Central memory CD8-positive, alpha-beta T cell (primary cell): ENCODE results near the gene AKAP12.
A peak's percentile ranks its signal among the peaks of the same experiment; 100 is the strongest.
"Not testable (repeated sequence)": the region's sequence is repeated elsewhere in the genome, so short reads cannot be mapped to it uniquely, and the experiment has no call there.

Experiments
- ATAC-seq: fragments of 150-1000 bp; cut with Tn5 transposase; replicated peaks from 2 replicates; pipeline ENCODE4 v1.10.0; 2022; ENCODE audit warnings: mild to moderate bottlenecking, moderate FRiP score, moderate number of reproducible peaks; ENCODE audit not compliant: poor library complexity, severe bottlenecking; ENCODE audit errors: extremely low read depth
- DNase-seq, 2 donors: peaks; one replicate each; pipeline ENCODE4 v3.0.0; 2021; ENCODE audit warnings: low spot score in 2 of 2
- H3K27ac Mint-ChIP-seq: one replicate; pipeline ENCODE4 v1.8.0; 2022; ENCODE audit warnings: low read depth, mild to moderate bottlenecking, moderate library complexity, mixed read lengths
- H3K27me3 Mint-ChIP-seq: one replicate; pipeline ENCODE4 v1.8.0; 2022; ENCODE audit warnings: mixed read lengths
- H3K36me3 Mint-ChIP-seq: one replicate; pipeline ENCODE4 v1.8.0; 2022; ENCODE audit warnings: mild to moderate bottlenecking, moderate library complexity, mixed read lengths; ENCODE audit not compliant: insufficient read depth
- H3K4me1 Mint-ChIP-seq: one replicate; pipeline ENCODE4 v1.8.0; 2022; ENCODE audit warnings: mixed read lengths
- H3K4me3 Mint-ChIP-seq: one replicate; pipeline ENCODE4 v1.8.0; 2022; ENCODE audit warnings: mild to moderate bottlenecking, moderate library complexity, mixed read lengths
- H3K9me3 Mint-ChIP-seq: one replicate; pipeline ENCODE4 v1.8.0; 2022; ENCODE audit warnings: mixed read lengths

Gene AKAP12

GRCh38 chr6:151351146-151351700 is 111.5 kb downstream of the AKAP12 start:
- H3K9me3 Mint-ChIP-seq, result no peaks in the 10 kb centered on the region
- ATAC-seq (no peak), DNase-seq (no peak)
- H3K36me3 Mint-ChIP-seq, result no peaks in the 10 kb centered on the region
- no peak overlapping the region for H3K4me3 Mint-ChIP-seq
- no peaks in the 10 kb centered on the region for H3K4me1 Mint-ChIP-seq
- no peaks in the 10 kb centered on the region for H3K27me3 Mint-ChIP-seq
- no peak overlapping the region for H3K27ac Mint-ChIP-seq

- no peak for DNase-seq
- H3K9me3 Mint-ChIP-seq, result no peaks in the 10 kb centered on the region
- no peaks in the 10 kb centered on the region for H3K36me3 Mint-ChIP-seq
- no peak overlapping the region for H3K4me3 Mint-ChIP-seq
- no peaks in the 10 kb centered on the region for H3K27me3 Mint-ChIP-seq
- H3K4me1 Mint-ChIP-seq, result no peaks in the 10 kb centered on the region
- no peak overlapping the region for H3K27ac Mint-ChIP-seq
- no peak for ATAC-seq
These were observed 112.0 kb downstream of the AKAP12 start for GRCh38 chr6:151351731-151352130.

GRCh38 chr6:151352410-151353396 is 112.9 kb downstream of the AKAP12 start:
- Mint-ChIP-seq H3K27ac (no peak overlapping the region), H3K9me3 (no peaks in the 10 kb centered on the region), H3K4me1 (no peaks in the 10 kb centered on the region), H3K27me3 (no peaks in the 10 kb centered on the region), H3K4me3 (no peak overlapping the region), H3K36me3 (no peaks in the 10 kb centered on the region)
- DNase-seq, result no peak
- no peak for ATAC-seq

- DNase-seq, result no peak
- no peaks in the 10 kb centered on the region for H3K9me3 Mint-ChIP-seq
- H3K27ac Mint-ChIP-seq, result no peak overlapping the region
- no peaks in the 10 kb centered on the region for H3K27me3 Mint-ChIP-seq
- ATAC-seq, result no peak
- no peaks in the 10 kb centered on the region for H3K36me3 Mint-ChIP-seq
- H3K4me1 Mint-ChIP-seq, result no peaks in the 10 kb centered on the region
- H3K4me3 Mint-ChIP-seq, result no peak overlapping the region
These were observed 114.0 kb downstream of the AKAP12 start for GRCh38 chr6:151353795-151354194.

- H3K4me3 Mint-ChIP-seq, H3K36me3 Mint-ChIP-seq, ATAC-seq, H3K9me3 Mint-ChIP-seq, H3K4me1 Mint-ChIP-seq, DNase-seq, H3K27me3 Mint-ChIP-seq, H3K27ac Mint-ChIP-seq: not testable (repeated sequence)
These were observed 117.2 kb downstream of the AKAP12 start for GRCh38 chr6:151356983-151357382.

GRCh38 chr6:151357758-151358436 is 118.1 kb downstream of the AKAP12 start:
- Mint-ChIP-seq H3K9me3 (no peaks in the 10 kb centered on the region), H3K4me3 (no peak overlapping the region), H3K4me1 (no peaks in the 10 kb centered on the region), H3K27me3 (no peaks in the 10 kb centered on the region), H3K27ac (peak overlapping the region; percentile 29), H3K36me3 (peaks cover 11% of the 10 kb centered on the region)
- ATAC-seq (no peak), DNase-seq (no peak)

- Mint-ChIP-seq H3K4me3 (no peak overlapping the region), H3K9me3 (no peaks in the 10 kb centered on the region), H3K36me3 (peaks cover 15% of the 10 kb centered on the region), H3K4me1 (no peaks in the 10 kb centered on the region), H3K27ac (no peak overlapping the region), H3K27me3 (no peaks in the 10 kb centered on the region)
- DNase-seq (no peak), ATAC-seq (no peak)
These were observed 118.7 kb downstream of the AKAP12 start for GRCh38 chr6:151358475-151358874.

GRCh38 chr6:151359486-151359885 is 119.7 kb downstream of the AKAP12 start:
- no peaks in the 10 kb centered on the region for H3K27me3 Mint-ChIP-seq
- no peak for ATAC-seq
- no peak for DNase-seq
- H3K27ac Mint-ChIP-seq, result no peak overlapping the region
- H3K36me3 Mint-ChIP-seq, result peaks cover 18% of the 10 kb centered on the region
- H3K9me3 Mint-ChIP-seq, result no peaks in the 10 kb centered on the region
- no peaks in the 10 kb centered on the region for H3K4me1 Mint-ChIP-seq
- H3K4me3 Mint-ChIP-seq, result no peak overlapping the region

- peaks cover 40% of the 10 kb centered on the region for H3K36me3 Mint-ChIP-seq
- peak overlapping the region; percentile 23 for H3K27ac Mint-ChIP-seq
- no peaks in the 10 kb centered on the region for H3K9me3 Mint-ChIP-seq
- H3K4me1 Mint-ChIP-seq, result no peaks in the 10 kb centered on the region
- ATAC-seq, result no peak
- H3K4me3 Mint-ChIP-seq, result no peak overlapping the region
- DNase-seq, result no peak
- H3K27me3 Mint-ChIP-seq, result no peaks in the 10 kb centered on the region
These were observed 125.5 kb downstream of the AKAP12 start for GRCh38 chr6:151365233-151365632.

- ATAC-seq (no peak), DNase-seq (no peak)
- Mint-ChIP-seq H3K27ac (no peak overlapping the region), H3K36me3 (peaks cover 31% of the 10 kb centered on the region), H3K9me3 (no peaks in the 10 kb centered on the region), H3K27me3 (no peaks in the 10 kb centered on the region), H3K4me1 (peaks cover 37% of the 10 kb centered on the region), H3K4me3 (no peak overlapping the region)
These were observed 130.8 kb downstream of the AKAP12 start for GRCh38 chr6:151370509-151371078.

- DNase-seq, result no peak
- ATAC-seq, result no peak
- Mint-ChIP-seq H3K27ac (peak overlapping the region; percentile 17), H3K9me3 (no peaks in the 10 kb centered on the region), H3K4me3 (peak overlapping the region; percentile 58), H3K36me3 (peaks cover 20% of the 10 kb centered on the region), H3K27me3 (no peaks in the 10 kb centered on the region), H3K4me1 (peaks cover 52% of the 10 kb centered on the region)
These were observed 132.4 kb downstream of the AKAP12 start for GRCh38 chr6:151372164-151372563.

GRCh38 chr6:151374036-151374683 is 134.4 kb downstream of the AKAP12 start:
- Mint-ChIP-seq H3K9me3 (no peaks in the 10 kb centered on the region), H3K4me3 (peak overlapping the region; percentile 58), H3K27ac (peak overlapping the region; percentile 17), H3K27me3 (no peaks in the 10 kb centered on the region), H3K36me3 (peaks cover 22% of the 10 kb centered on the region), H3K4me1 (peaks cover 64% of the 10 kb centered on the region)
- DNase-seq (no peak), ATAC-seq (peak; percentile 35)
